Measurements from ENCODE around the gene LTBP3.
A peak's percentile ranks its signal among the peaks of the same experiment; 100 is the strongest.

GRCh38 chr11:65569973-65570918, 12.1 kb upstream of the LTBP3 start, which contains the start of gene ZNRD2:
- TF ChIP-seq MYC (IDR thresholded peaks at IDR 0.05; ENCODE audit: low read depth, low read length) (peak; percentile 74), POLR2A (IDR thresholded peaks at IDR 0.05; ENCODE audit: extremely low read depth, insufficient read length) (peak; percentile 85), CTCF (IDR thresholded peaks at IDR 0.05; ENCODE audit: low read depth, low read length) (peak; percentile 35)
